NT2/D1 (cell line): ENCODE measurements around the gene C11orf24.

Experiments used
- SUZ12 ChIP-seq: IDR thresholded peaks from 2 replicates; pipeline ENCODE4 v1.6.1; 2011; ENCODE audit not compliant: insufficient read length, insufficient read depth; ENCODE audit errors: extremely low read depth
- YY1 ChIP-seq: IDR thresholded peaks from 2 replicates; pipeline ENCODE4 v1.6.1; 2011; ENCODE audit not compliant: insufficient read length, insufficient read depth
- ZNF274 ChIP-seq: IDR thresholded peaks from 2 replicates; pipeline ENCODE4 v1.6.1; 2011; ENCODE audit warnings: mild to moderate bottlenecking, low read depth, low read length

DNA sequence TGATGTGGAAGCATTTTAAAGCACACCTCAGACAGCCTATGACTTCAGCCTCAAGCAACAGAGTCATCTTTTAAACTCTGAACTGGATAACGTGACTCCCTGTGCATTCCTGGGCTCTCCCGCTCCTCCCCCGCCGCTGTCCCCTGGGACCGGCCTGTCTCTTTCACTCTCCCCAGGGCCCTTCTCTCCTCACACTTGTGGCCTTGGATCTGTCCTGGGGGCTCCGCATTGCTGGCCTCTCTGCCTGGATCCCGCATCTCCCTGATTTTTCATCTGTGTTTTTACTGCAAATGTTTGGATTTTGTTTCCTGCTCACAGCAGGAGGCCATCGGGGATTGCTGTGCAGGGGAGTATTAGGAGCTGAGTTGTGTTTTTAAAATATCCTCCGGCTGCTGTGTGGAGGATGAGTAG is 15.4 kb downstream of the C11orf24 start:
- TF ChIP-seq SUZ12 (no peak), YY1 (no peak), ZNF274 (no peak)
